Chondrocyte (in vitro differentiated cells): ENCODE results near the gene CHN1. TPM values are rescaled to one million over a fixed set of nuclear protein-coding genes. Genes with fewer than 3 reads are reported as not detected.

ENCODE experiments used
- DNase-seq: peaks from one replicate; pipeline ENCODE4 v3.0.0; 2021; ENCODE audit warnings: mixed read lengths, low spot score
- H3K27ac Mint-ChIP-seq: one replicate; pipeline ENCODE4 v1.8.0; 2021; ENCODE audit warnings: mild to moderate bottlenecking, moderate library complexity, mixed read lengths; ENCODE audit not compliant: unreplicated experiment
- H3K27me3 Mint-ChIP-seq: 2 replicates; pipeline ENCODE4 v1.8.0; 2021; ENCODE audit warnings: low read depth, mixed read lengths
- H3K36me3 Mint-ChIP-seq: 2 replicates; pipeline ENCODE4 v1.8.0; 2021; ENCODE audit warnings: low read depth, mixed read lengths
- H3K4me1 Mint-ChIP-seq: 2 replicates; pipeline ENCODE4 v1.8.0; 2021; ENCODE audit warnings: low read depth, mild to moderate bottlenecking, mixed read lengths
- H3K4me3 Mint-ChIP-seq: one replicate; pipeline ENCODE4 v1.8.0; 2021; ENCODE audit warnings: mild to moderate bottlenecking, moderate library complexity, mixed read lengths; ENCODE audit not compliant: unreplicated experiment
- H3K9me3 Mint-ChIP-seq: 2 replicates; pipeline ENCODE4 v1.8.0; 2021; ENCODE audit warnings: low read depth, mixed read lengths
- CTCF ChIP-seq: fragments of 200-600 bp; sonication (generic); IDR thresholded peaks from 2 replicates; pipeline ENCODE4 v1.5.0; 2021; ENCODE audit warnings: antibody characterized with exemption, mild to moderate bottlenecking, moderate library complexity
- total RNA-seq: library from RNA; stranded (reverse); gene quantifications from 3 replicates; pipeline ENCODE4 v1.2.1, GENCODE V29; 2021

Gene CHN1
- total RNA-seq, 1 donor from 2014 or later, result 23.1 TPM

GRCh38 chr2:174786066-174786725, 219.0 kb downstream of the CHN1 start:
- no peaks in the 10 kb centered on the region for H3K9me3 Mint-ChIP-seq
- peaks cover 64% of the 10 kb centered on the region for H3K4me1 Mint-ChIP-seq
- no peak overlapping the region for H3K4me3 Mint-ChIP-seq
- no peaks in the 10 kb centered on the region for H3K36me3 Mint-ChIP-seq
- H3K27ac Mint-ChIP-seq, result peak overlapping the region; percentile 93
- H3K27me3 Mint-ChIP-seq, result no peaks in the 10 kb centered on the region
- DNase-seq, result no peak
- no peak for TF ChIP-seq CTCF

GRCh38 chr2:174785481-174785880, 219.7 kb downstream of the CHN1 start:
- Mint-ChIP-seq H3K4me1 (peaks cover 69% of the 10 kb centered on the region), H3K9me3 (no peaks in the 10 kb centered on the region), H3K27me3 (no peaks in the 10 kb centered on the region), H3K36me3 (no peaks in the 10 kb centered on the region), H3K27ac (peak overlapping the region; percentile 93), H3K4me3 (no peak overlapping the region)
- no peak for TF ChIP-seq CTCF
- no peak for DNase-seq

- Mint-ChIP-seq H3K27me3 (no peaks in the 10 kb centered on the region), H3K4me3 (no peak overlapping the region), H3K4me1 (peaks cover 72% of the 10 kb centered on the region), H3K27ac (no peak overlapping the region), H3K36me3 (no peaks in the 10 kb centered on the region), H3K9me3 (no peaks in the 10 kb centered on the region)
- no peak for TF ChIP-seq CTCF
- DNase-seq, result no peak
These were observed 220.3 kb downstream of the CHN1 start for GRCh38 chr2:174784909-174785308.

GRCh38 chr2:174784316-174784715, 220.9 kb downstream of the CHN1 start:
- no peak for DNase-seq
- H3K36me3 Mint-ChIP-seq, result no peaks in the 10 kb centered on the region
- no peak overlapping the region for H3K27ac Mint-ChIP-seq
- H3K4me3 Mint-ChIP-seq, result no peak overlapping the region
- no peak for TF ChIP-seq CTCF
- no peaks in the 10 kb centered on the region for H3K27me3 Mint-ChIP-seq
- H3K9me3 Mint-ChIP-seq, result no peaks in the 10 kb centered on the region
- peaks cover 72% of the 10 kb centered on the region for H3K4me1 Mint-ChIP-seq

- no peak for DNase-seq
- Mint-ChIP-seq H3K9me3 (no peaks in the 10 kb centered on the region), H3K36me3 (no peaks in the 10 kb centered on the region), H3K27me3 (no peaks in the 10 kb centered on the region), H3K4me1 (peaks cover 72% of the 10 kb centered on the region), H3K27ac (no peak overlapping the region), H3K4me3 (no peak overlapping the region)
- no peak for TF ChIP-seq CTCF
These were observed 223.2 kb downstream of the CHN1 start for GRCh38 chr2:174781996-174782395.
